Fibroblast of gingiva (primary cell): Measurements from ENCODE around the gene KIF6.

Experiments used
- DNase-seq: peaks from one replicate; pipeline ENCODE4 v3.0.0-alpha.2; 2011; ENCODE audit warnings: low read depth

Gene KIF6

GRCh38 chr6:39594285-39594684, 130.9 kb downstream of the KIF6 start:
- DNase-seq = no peak

DNA sequence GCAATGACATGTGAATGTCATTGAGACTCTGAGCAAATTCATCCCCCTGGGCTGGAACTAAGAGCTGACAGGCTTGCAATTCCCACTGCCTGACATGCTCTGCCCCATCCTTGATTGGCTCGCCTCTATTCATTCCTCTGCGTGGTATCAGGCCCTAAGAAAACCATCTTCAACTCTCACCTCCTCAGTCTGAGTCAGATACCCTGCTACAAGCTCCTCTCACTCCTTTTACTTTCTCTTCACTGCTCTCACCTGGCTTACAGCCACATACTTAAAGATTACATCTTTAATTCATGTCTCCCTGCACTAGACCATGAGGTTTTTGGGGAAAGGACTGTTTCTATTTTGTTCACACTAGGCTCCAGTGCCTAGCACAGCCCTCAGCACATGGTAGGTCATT, 131.6 kb downstream of the KIF6 start:
- DNase-seq = no peak

GRCh38 chr6:39590871-39591393, 134.3 kb downstream of the KIF6 start:
- DNase-seq = no peak

GRCh38 chr6:39587080-39587479, 138.1 kb downstream of the KIF6 start:
- DNase-seq = no peak

DNA sequence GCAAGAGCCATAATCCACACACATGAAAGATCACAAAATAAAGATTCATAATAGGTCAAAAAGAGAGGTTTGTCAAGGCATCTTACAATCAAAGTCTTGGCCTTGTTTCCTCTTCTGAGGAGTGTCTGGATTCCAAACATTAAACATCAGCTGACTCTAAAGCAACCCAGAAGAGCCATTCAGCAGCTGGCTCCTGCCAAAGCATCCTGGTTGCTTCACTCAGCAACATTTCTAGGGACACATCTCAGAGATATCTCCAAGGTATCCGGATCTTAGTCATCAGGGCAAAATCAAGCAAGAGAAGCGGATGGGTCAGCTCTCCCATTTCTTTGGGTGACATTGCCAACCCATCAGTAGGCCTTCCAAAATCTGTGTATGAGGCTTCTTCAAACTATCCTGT, 139.6 kb downstream of the KIF6 start:
- no peak for DNase-seq

DNA sequence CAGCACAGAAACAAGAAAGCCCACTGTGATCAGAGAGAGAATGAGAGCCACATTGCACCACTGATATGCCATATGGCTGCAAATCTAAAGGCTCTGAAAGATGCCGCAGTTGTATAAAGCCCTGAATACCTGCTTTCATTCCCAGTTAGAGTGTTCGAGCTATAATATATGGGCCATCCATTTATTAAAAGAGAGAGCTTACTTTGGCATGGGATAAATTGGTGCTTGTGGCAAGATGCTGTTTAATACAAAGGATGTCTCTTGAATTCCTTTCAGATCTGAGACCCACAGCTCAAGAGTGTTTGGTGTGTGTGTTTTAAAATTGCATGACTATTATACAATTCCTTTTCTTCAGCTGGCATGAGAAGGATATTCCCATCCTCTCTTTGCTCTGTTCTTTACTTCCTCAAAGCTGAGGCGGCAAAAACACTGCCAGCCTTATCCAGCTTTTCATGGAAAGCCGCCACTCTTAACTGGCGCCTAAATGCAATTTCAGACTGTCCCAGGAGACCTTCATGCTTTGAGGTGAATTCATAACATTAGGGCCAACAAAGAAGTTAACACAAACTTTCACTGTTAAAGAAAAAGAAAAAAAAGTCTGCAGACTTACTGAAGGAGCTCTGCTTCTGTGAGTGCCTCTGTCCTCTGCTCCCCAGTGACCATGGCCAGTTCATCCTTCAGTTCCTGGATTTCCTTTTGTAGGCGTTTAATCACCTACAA, 147.6 kb downstream of the KIF6 start:
- no peak for DNase-seq

- DNase-seq = no peak
Observed at GRCh38 chr6:39576556-39577303, 148.5 kb downstream of the KIF6 start.

GRCh38 chr6:39574991-39575390, 150.2 kb downstream of the KIF6 start:
- no peak for DNase-seq

DNA sequence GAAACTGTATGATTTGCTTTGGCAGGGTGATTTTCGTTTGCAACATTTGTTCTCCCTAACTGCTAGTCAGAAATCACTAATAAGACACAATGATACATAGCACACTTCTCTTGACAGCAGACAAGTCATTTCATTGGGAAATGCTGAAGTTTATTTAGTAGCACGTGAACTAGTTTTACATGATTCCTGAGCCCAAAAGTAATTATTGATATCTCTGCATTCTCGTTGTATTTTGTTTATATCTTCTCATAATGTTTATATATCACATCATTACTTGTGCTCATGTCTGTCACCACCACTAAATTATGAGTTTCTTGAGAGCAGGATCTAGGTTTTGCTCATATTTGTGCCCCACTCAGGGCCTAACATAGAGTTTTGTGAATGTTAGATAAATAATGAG, 151.7 kb downstream of the KIF6 start:
- DNase-seq = no peak

DNA sequence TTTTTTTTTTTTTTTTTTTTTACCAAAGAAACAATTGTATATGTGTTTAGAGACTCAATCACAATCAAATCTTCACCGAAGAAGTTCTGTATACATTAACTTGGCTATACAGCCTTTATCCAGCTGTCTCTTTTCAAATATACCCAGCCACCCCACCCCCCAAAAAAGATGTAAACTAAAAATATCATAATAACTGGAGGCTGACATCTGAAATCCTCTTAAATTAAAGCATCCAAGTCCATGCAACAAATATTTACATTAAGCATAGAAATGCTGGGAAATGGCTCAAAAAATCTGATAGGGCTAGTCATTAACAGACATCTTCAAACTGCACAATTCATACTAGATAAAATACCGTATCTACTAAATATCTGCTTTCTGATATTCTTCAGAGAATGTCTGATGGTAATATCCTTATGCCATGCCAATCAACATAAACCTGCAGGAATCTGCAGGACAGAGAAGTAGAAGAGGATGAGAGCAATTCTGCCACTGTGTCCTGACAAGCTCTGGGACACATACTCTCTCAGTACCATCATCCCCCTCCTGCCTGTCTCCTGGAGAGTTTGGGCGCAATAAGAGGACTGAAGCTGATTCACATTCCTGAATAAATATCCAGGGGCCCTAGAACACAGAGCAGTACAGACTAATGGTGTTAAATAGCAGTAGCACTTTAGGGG, 152.4 kb downstream of the KIF6 start:
- DNase-seq = no peak

- peak; percentile 66 for DNase-seq
Observed at GRCh38 chr6:39568896-39569295, 156.3 kb downstream of the KIF6 start.

DNA sequence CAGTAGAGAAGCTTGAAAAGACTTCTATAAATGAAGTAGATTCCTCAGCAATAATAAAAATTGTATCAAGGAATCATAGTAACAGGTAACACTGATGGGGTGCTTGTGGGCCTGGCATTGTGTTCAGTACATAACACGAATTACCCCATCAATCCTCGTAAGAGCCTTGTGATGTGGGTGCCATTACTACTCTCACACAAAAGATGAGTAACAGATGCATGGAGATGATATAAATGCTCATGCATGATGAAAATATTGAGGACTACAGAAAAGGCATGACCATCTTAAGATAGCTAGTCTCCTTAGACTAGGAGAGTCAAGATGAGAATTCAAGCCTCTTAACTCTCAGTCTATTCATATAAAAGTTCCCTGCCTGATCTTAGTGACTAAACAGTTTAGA, 158.1 kb downstream of the KIF6 start:
- no peak for DNase-seq

- peak; percentile 65 for DNase-seq
Observed at GRCh38 chr6:39566456-39566855, 158.8 kb downstream of the KIF6 start.

DNA sequence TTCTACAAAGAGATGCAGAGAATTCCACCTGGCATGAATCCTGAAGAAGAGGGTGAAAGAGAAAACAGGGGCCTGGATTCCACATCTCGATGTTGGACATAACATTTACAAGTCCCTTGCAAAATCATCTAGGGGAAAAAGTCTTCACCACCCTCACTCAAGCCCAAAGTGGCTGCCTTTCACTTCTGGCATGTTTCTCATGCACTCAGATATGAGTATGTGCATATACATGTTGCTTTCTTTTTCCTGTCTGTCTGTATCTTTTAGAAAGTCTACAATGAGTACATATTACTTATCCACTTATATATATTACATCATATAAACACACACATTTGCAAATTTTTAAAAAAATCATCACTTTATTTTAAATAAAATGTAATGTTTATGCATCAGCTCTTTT, 159.3 kb downstream of the KIF6 start:
- DNase-seq = no peak

DNA sequence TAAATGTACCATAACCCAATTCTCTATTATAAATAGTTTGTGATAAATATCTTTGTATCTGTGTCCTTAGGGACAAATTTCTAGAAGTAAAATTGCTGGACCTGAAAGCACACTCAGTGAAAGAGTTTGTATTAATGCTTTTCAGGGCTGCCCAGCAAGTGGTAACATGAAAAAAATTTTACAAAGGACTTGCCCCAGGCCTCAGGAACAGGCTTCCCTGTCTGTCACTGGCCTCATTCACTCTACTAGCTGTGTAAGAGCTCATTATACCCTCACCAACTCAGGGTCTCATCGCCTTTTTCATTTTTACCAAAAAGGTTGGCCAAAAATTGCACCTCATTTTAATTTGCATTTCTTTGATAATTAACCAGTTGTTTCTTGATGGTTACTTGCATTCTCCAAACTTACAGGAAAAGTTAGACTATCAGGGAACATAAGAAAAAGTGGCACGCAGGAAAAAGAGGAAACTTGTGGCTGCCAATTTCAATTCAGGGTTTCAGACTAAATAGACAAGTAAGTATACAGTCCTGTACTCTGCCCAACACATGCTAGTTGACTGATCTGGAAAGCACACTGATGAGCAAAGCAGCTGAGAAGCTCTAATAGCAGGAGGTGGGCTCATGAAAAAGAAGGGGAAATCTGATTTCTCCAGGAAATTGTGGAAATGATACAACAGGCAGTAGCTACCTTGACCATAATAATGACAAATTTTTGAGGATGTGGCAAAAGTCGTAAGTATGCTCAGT, 161.5 kb downstream of the KIF6 start:
- DNase-seq = no peak

- peak; percentile 71 for DNase-seq
Observed at GRCh38 chr6:39561536-39562266, 163.5 kb downstream of the KIF6 start.

DNA sequence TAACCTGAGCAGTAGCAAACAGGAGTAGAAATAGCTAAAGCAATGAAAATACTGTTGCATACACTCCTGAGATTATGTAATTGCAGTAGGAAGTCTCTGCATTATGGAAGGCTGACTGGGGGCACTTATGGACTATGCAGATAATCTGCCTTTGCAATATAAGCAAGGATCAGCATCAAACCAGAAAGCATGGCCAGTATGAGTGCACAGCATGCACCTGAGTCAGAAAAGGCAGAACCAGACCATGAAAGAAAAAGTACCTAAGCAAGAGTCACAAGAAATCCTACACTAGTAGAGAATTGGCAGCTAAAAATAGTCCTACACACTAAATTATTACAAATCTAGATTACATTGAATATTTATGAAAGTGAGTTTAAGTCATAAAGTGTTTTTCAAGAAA, 164.3 kb downstream of the KIF6 start:
- DNase-seq = no peak

DNA sequence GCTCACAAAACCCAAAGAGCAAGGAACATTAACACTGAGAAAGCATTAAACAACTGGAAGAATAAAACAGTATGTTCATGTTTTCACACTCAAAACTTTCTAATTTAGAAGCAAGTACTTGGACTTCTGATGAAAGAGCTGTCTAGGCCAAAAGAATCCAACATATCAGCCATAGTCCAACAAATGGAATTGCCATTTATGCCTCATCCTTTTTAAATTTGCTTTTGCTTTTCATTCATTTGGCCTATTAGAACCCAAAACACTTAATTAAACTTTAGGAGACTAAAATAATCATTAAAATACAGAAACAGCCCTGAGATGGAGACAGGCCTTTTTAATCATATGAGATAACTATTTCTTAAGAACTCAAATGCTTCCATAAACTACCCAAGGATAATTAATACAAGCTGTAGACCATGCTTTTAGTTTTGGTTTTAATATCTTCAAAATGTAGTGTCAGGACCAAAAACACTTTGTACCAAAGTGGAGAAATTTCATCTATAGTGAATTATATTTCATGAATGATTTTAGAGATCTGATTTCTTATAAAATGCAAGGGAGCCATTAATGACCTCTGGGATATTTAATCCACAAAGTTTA, 166.5 kb downstream of the KIF6 start:
- DNase-seq = peak; percentile 44

DNA sequence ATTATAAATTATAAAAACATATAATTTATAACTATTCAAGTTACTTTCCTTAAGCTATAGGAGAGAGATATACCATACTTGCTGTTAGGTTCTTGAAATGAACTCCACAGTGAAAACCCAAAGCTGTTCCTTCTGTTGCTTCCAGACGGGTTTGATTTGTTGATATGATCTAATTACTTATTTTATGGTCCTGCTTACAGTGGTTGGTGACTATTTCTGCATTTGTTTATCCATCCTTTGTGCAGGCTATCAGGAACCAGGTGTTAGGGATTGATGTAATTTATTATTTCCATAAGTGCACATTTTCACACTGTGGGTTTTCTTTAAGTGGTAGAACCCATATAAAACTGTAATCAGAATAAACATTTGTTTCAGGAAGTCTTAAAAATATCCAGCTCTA, 167.1 kb downstream of the KIF6 start:
- DNase-seq = no peak

DNA sequence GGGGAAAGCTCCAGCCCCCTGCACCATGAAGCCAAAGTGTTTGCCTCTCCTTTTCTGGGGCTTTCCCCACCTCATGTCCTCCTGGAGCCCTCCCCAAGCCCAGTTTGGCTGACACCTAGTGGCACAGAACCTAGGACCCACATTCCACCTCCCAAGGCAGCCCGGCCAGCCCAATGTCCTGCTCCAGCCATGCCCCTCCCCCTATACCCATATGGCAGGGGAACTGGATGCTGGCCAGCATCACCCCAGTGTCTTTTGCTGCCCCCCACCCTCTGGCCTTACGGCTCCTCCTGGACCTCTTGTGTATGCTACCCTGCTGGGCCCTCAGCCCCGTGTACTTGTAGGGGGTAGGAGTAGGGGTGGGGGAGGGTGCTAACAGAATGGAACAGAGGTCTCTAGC, 170.1 kb downstream of the KIF6 start:
- no peak for DNase-seq
